ENCODE measurements around the gene LDB2.

DNA sequence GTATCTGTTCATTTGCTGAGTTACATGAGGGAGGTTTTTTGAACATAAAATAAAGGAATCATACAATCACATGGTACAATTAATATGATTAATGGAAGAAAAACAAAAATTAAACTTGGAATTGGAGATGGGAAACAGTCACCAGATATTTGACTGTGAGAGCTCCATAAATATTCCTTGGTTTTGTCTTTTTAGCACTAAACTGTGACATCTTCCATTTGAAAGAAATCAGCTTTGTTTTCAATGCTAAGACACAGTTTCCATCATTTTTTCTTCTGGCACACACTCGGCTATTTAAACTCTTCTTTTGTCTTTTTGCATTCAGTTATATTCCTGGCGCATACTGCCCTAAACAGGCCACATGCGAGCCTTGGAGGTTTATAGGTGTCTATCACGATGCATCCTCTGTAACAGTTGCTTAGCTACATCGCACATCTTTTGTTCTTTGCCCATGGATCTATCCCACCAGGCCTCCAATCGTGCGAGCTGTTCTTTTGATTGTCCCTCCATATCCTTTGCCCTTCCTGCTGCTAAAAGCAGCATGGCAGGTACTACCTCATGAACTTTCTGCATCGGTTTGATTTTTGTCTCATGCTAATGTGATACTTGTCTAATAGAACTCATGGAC is 158.3 kb downstream of the LDB2 start:
- no peak for TF ChIP-seq CTCF (IDR thresholded peaks at IDR 0.05; ENCODE audit: control extremely low read depth in 1 of 3, insufficient read depth in 1 of 3, low read depth in 1 of 3, low read length in 3 of 3)
- TF ChIP-seq POLR2AphosphoS5 (IDR thresholded peaks at IDR 0.05; ENCODE audit: low read depth, low read length), result no peak

Measured in H1 (cell line).